K562 (cell line): ENCODE results near the gene TP53TG5. TPM values are rescaled to one million over a fixed set of nuclear protein-coding genes. Genes with fewer than 3 reads are reported as not detected.

Experiments used
- FOXP4 ChIP-seq: sonication (generic); formaldehyde crosslinking; IDR thresholded peaks from 2 replicates; pipeline ENCODE4 v1.8.0; 2022; ENCODE audit warnings: mild to moderate bottlenecking, missing genetic modification reagents, borderline replicate concordance
- GATAD2A ChIP-seq: fragments of 450-650 bp; IDR thresholded peaks from 2 replicates; pipeline ENCODE4 v1.6.1; 2017
- KDM4B ChIP-seq, 2 experiments: fragments of 450-650 bp in 1 of 2; sonication (generic) in 1 of 2; IDR thresholded peaks; 2 replicates each; pipeline ENCODE4 v1.6.1; 2016 to 2017; ENCODE audit warnings: borderline replicate concordance in 2 of 2, antibody characterized with exemption in 1 of 2, low read depth in 1 of 2, mild to moderate bottlenecking in 1 of 2
- NELFE ChIP-seq: IDR thresholded peaks from 2 replicates; pipeline ENCODE4 v1.6.1; 2011; ENCODE audit warnings: mild to moderate bottlenecking; ENCODE audit not compliant: insufficient read depth, insufficient read length
- RAD51 ChIP-seq: fragments of 450-650 bp; IDR thresholded peaks from 2 replicates; pipeline ENCODE4 v1.7.1; 2016; ENCODE audit warnings: low read depth, mild to moderate bottlenecking, borderline replicate concordance
- SAP30 ChIP-seq: fragments of 200-600 bp; sonication (generic); IDR thresholded peaks from 2 replicates; pipeline ENCODE4 v1.6.1; 2012; ENCODE audit warnings: borderline replicate concordance, low read depth, mild to moderate bottlenecking, moderate library complexity, low read length, control low read depth, inconsistent platforms; ENCODE audit not compliant: insufficient read depth, poor library complexity, severe bottlenecking
- SRSF7 ChIP-seq: fragments of 200-400 bp; formaldehyde crosslinking; optimal IDR thresholded peaks from 2 replicates; pipeline ENCODE3; 2017; ENCODE audit warnings: mild to moderate bottlenecking, low read depth, low read length
- VEZF1 ChIP-seq: fragments of 200-800 bp; sonication (Bioruptor generic); IDR thresholded peaks from 2 replicates; pipeline ENCODE4 v1.6.1; 2017; ENCODE audit warnings: missing genetic modification characterization, missing compliant biosample characterization
- ZBTB5 ChIP-seq: fragments of 450-650 bp; IDR thresholded peaks from 2 replicates; pipeline ENCODE4 v1.6.1; 2017; ENCODE audit warnings: antibody characterized with exemption
- ZC3H8 ChIP-seq: fragments of 450-650 bp; IDR thresholded peaks from 2 replicates; pipeline ENCODE4 v1.6.1; 2017
- ZFP1 ChIP-seq: fragments of 450-650 bp; formaldehyde crosslinking; IDR thresholded peaks from 2 replicates; pipeline ENCODE4 v1.4.0; 2020; ENCODE audit warnings: mild to moderate bottlenecking, mixed read lengths
- ZNF121 ChIP-seq: sonication (generic); formaldehyde crosslinking; conservative IDR thresholded peaks from 2 replicates; pipeline ENCODE4 v1.8.0; 2022; ENCODE audit warnings: missing genetic modification reagents
- ZNF395 ChIP-seq: fragments of 200-800 bp; sonication (Bioruptor generic); IDR thresholded peaks from 2 replicates; pipeline ENCODE4 v1.6.1; 2017; ENCODE audit warnings: missing genetic modification characterization, missing compliant biosample characterization
- ZNF592 ChIP-seq: fragments of 450-650 bp; IDR thresholded peaks from 2 replicates; pipeline ENCODE4 v1.6.1; 2017; ENCODE audit warnings: antibody characterized with exemption, mild to moderate bottlenecking
- ZNF75A ChIP-seq: fragments of 450-650 bp; formaldehyde crosslinking; IDR thresholded peaks from 2 replicates; pipeline ENCODE4 v1.4.0; 2020; ENCODE audit warnings: mild to moderate bottlenecking
- polyA plus RNA-seq, 8 experiments: library from polyadenylated mRNA; depleted of rRNA in 4 of 8; stranded (reverse) in 5 of 8; unstranded in 3 of 8; fragments of >200 nt; fragmentation: Nextera tagmentation in 2 of 8; fragmentation: Illumina TruSeq in 1 of 8; extraction: Ambion mirVana in 2 of 8; extraction: Trizol in 1 of 8; gene quantifications; 2 replicates each; pipeline versions ENCODE4 v1.2.1 to v1.2.3, GENCODE V29; 2011 to 2014; ENCODE audit warnings: inconsistent platforms in 1 of 8, missing spikeins in 1 of 8
- total RNA-seq, 7 experiments: library from RNA; depleted of rRNA in 6 of 7; stranded (reverse); fragments of >200 nt in 6 of 7; fragmentation: Illumina TruSeq in 2 of 7; extraction: Trizol in 2 of 7; gene quantifications; 2 replicates each; pipeline versions ENCODE4 v1.2.1 to v1.2.3, GENCODE V29; 2011 to 2021; ENCODE audit warnings: low replicate concordance in 1 of 7

Gene TP53TG5
- total and polyA plus RNA-seq, 9 of the 15 experiments (the other 6 are each of a cell fraction or from before 2014, with no cell fraction given), result 0.04 to 0.05 (median 0.04) TPM; not detected in 6

- TF ChIP-seq KDM4B (IDR thresholded peaks at IDR 0.05; ENCODE audit: borderline replicate concordance in 2 of 2, low read depth in 1 of 2) (no peak), ZFP1 (CRISPR knock-in tag) (no peak), ZNF395 (CRISPR knock-in tag) (no peak), GATAD2A (no peak), RAD51 (0 out of 2 replicates have a peak, but pooled peaks have one; percentile 23), SAP30 (peak; percentile 31), NELFE (no peak), SRSF7 (no peak), ZNF592 (peak; percentile 56; the same call in 1 of the 2 replicates), VEZF1 (CRISPR knock-in tag) (peak; percentile 65), ZNF75A (CRISPR knock-in tag) (no peak), ZNF121 (CRISPR knock-in tag) (no peak), ZC3H8 (no peak), ZBTB5 (no peak), FOXP4 (CRISPR knock-in tag) (no peak)
Observed at GRCh38 chr20:45358282-45359068, 19.6 kb downstream of the TP53TG5 start (continued).
